Immature natural killer cell (primary cell): Measurements from ENCODE around the gene SCUBE2. TPM values are rescaled to one million over a fixed set of nuclear protein-coding genes. Genes with fewer than 3 reads are reported as not detected.
A peak's percentile ranks its signal among the peaks of the same experiment; 100 is the strongest.
"Not testable (repeated sequence)": the region's sequence is repeated elsewhere in the genome, so short reads cannot be mapped to it uniquely, and the experiment has no call there.

ENCODE experiments used
- DNase-seq, 3 donors: peaks; one replicate each; pipeline ENCODE4 v3.0.0; 2022; ENCODE audit warnings: mixed read lengths in 1 of 3
- H3K27ac Mint-ChIP-seq, 6 donors: one replicate each; pipeline ENCODE4 v1.8.0; 2020; ENCODE audit warnings: mixed read lengths in 6 of 6, mild to moderate bottlenecking in 5 of 6, inconsistent platforms in 4 of 6, moderate library complexity in 3 of 6
- H3K27me3 Mint-ChIP-seq, 3 donors: one replicate each; pipeline ENCODE4 v1.8.0; 2020 to 2021; ENCODE audit warnings: low read depth in 3 of 3, mild to moderate bottlenecking in 3 of 3, mixed read lengths in 3 of 3, moderate library complexity in 3 of 3, inconsistent platforms in 1 of 3
- H3K36me3 Mint-ChIP-seq, 3 donors: one replicate each; pipeline ENCODE4 v1.8.0; 2020; ENCODE audit warnings: mixed read lengths in 3 of 3, inconsistent platforms in 2 of 3, mild to moderate bottlenecking in 2 of 3
- H3K4me1 Mint-ChIP-seq, 2 donors: one replicate each; pipeline ENCODE4 v1.8.0; 2020; ENCODE audit warnings: inconsistent platforms in 2 of 2, mild to moderate bottlenecking in 2 of 2, mixed read lengths in 2 of 2, moderate library complexity in 1 of 2
- H3K4me3 Mint-ChIP-seq, 5 donors: one replicate each; pipeline ENCODE4 v1.8.0; 2020; ENCODE audit warnings: mild to moderate bottlenecking in 5 of 5, mixed read lengths in 5 of 5, inconsistent platforms in 3 of 5, moderate library complexity in 3 of 5
- H3K9me3 Mint-ChIP-seq, 6 donors: one replicate each; pipeline ENCODE4 v1.8.0; 2020; ENCODE audit warnings: mild to moderate bottlenecking in 6 of 6, mixed read lengths in 6 of 6, inconsistent platforms in 4 of 6, moderate library complexity in 3 of 6
- polyA plus RNA-seq, 3 donors: library from polyadenylated mRNA; unstranded; fragments of 300-500 nt; fragmentation: Illumina TruSeq; gene quantifications; one replicate each; pipeline ENCODE4 v1.2.3, GENCODE V29; 2021

The SCUBE2 gene
- polyA plus RNA-seq, 3 donors from 2014 or later, result not detected

- no peak for DNase-seq
- Mint-ChIP-seq H3K4me3 (no peak overlapping the region), H3K36me3 (no peaks in the 10 kb centered on the region)
These were observed 78.0 kb downstream of the SCUBE2 start for GRCh38 chr11:9013373-9013772.

DNA sequence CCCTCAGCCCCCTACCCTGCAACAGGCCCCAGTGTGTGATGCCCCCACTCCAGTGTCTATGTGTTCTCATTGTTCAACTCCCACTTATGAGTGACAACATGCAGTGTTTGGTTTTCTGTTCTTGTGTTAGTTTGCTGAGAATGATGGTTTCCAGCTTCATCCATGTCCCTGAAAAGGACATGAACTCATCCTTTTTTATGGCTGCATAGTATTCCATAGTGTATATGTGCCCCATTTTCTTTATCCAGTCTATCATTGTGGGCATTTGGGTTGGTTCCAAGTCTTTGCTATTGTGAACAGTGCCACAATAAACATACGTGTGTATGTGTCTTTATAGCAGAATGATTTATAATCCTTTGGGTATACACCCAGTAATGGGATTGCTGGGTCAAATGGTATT is 81.9 kb downstream of the SCUBE2 start:
- peaks cover 5 to 10% of the 10 kb centered on the region in 2 donors for H3K4me1 Mint-ChIP-seq
- H3K9me3 Mint-ChIP-seq, DNase-seq, H3K36me3 Mint-ChIP-seq, H3K27ac Mint-ChIP-seq, H3K4me3 Mint-ChIP-seq: not testable (repeated sequence)
- peaks cover 4 to 10% (median 6%) of the 10 kb centered on the region in 3 donors for H3K27me3 Mint-ChIP-seq

More at GRCh38 chr11:9013373-9013772, 78.0 kb downstream of the SCUBE2 start:
- Mint-ChIP-seq H3K9me3 (no peaks in the 10 kb centered on the region), H3K27me3 (peaks cover 0 to 6% (median 1%) of the 10 kb centered on the region in 3 donors), H3K27ac (no peak overlapping the region), H3K4me1 (no peaks in the 10 kb centered on the region)

- Mint-ChIP-seq H3K27me3 (peaks cover 4 to 10% (median 6%) of the 10 kb centered on the region in 3 donors), H3K36me3 (no peaks in the 10 kb centered on the region), H3K27ac (no peak overlapping the region), H3K9me3 (peaks cover 0 to 4% (median 0%) of the 10 kb centered on the region in 6 donors), H3K4me1 (peaks cover 5 to 10% of the 10 kb centered on the region in 2 donors), H3K4me3 (no peak overlapping the region)
- DNase-seq, result no peak
These were observed 82.7 kb downstream of the SCUBE2 start for GRCh38 chr11:9008661-9009060.

GRCh38 chr11:9008011-9008550 is 83.3 kb downstream of the SCUBE2 start:
- no peak overlapping the region for H3K27ac Mint-ChIP-seq
- peaks cover 8 to 15% of the 10 kb centered on the region in 2 donors for H3K4me1 Mint-ChIP-seq
- peaks cover 2 to 15% (median 8%) of the 10 kb centered on the region in 3 donors for H3K27me3 Mint-ChIP-seq
- no peaks in the 10 kb centered on the region for H3K36me3 Mint-ChIP-seq
- no peak for DNase-seq
- peaks cover 0 to 4% (median 0%) of the 10 kb centered on the region in 6 donors for H3K9me3 Mint-ChIP-seq
- no peak overlapping the region for H3K4me3 Mint-ChIP-seq

DNA sequence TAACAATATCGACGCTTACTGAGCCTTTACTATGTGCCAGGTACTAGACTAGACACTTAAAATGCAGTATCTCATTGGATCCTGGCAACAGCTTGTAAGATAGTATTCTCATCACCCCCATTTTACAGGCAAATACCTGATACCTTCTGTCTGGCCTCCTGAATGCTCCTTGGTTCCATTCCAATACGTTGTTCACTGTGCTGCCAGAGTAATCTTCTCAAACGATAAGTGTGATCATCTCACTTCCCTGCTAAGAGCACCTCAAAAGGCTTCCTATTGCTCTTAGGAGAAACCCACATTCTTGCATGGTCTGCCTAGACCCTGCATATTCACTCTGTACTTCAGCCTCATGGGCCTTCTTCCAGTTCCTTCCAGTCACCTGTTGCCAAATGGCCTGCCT is 86.3 kb downstream of the SCUBE2 start:
- Mint-ChIP-seq H3K9me3 (peaks cover 0 to 4% (median 0%) of the 10 kb centered on the region in 6 donors), H3K4me1 (peaks cover 14 to 27% of the 10 kb centered on the region in 2 donors), H3K27ac (peak overlapping the region in 3 of 6 donors; percentile 0 to 38 (median 4)), H3K4me3 (peak overlapping the region; percentile 65 to 82 (median 68)), H3K27me3 (peaks cover 7 to 28% (median 23%) of the 10 kb centered on the region in 3 donors), H3K36me3 (no peaks in the 10 kb centered on the region)
- DNase-seq, result no peak

DNA sequence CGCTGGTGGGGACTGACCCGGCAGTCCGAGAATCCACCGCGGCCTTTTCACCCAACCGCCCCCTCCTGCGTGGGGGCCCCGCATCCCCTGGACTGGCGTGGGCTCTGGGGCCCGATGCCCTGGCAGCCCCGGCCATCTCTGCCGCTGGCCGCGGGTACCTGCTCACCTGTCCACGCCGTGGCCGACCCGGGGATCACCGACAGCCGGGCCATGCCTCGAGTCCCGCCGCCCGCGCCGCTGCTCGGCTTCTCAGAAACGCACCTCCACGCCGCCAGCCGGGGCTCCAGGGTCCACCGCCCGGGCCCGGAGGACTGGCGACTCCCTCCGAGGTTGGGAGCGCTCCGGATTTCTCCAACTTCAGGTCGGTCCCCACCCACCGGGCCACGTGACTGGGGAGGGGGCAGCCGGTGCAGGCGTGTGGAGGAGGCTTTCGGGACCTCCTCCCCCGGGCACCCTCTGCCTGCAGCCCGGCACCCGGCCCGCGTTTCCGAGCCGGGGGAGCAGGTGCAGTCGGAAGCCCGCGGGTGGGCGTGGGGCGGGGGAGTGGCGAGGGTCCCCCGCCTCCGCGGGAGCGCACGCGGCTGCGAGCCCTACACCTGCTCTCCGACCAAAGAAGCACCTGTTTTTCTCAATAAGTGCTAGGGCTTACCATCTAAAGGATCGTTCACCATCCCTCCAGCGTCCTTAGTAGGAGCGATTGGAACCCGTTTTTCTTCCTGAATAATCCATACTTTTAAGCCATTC is 87.0 kb downstream of the SCUBE2 start:
- Mint-ChIP-seq H3K36me3 (no peaks in the 10 kb centered on the region), H3K9me3 (peaks cover 0 to 4% (median 0%) of the 10 kb centered on the region in 6 donors), H3K27ac (peak overlapping the region in 1 of 6 donors; percentile 4), H3K4me3 (peak overlapping the region; percentile 65 to 82 (median 68)), H3K4me1 (peaks cover 14 to 27% of the 10 kb centered on the region in 2 donors), H3K27me3 (peaks cover 7 to 28% (median 25%) of the 10 kb centered on the region in 3 donors)
- DNase-seq, result no peak

GRCh38 chr11:9003573-9004182 is 87.7 kb downstream of the SCUBE2 start, which contains the start of gene NRIP3:
Gene NRIP3, minus strand, starts transcription at chr11:9004001. Its CDS starts 66 bp downstream, at chr11:9003935.
- H3K27me3 Mint-ChIP-seq, result peaks cover 8 to 31% (median 25%) of the 10 kb centered on the region in 3 donors

GRCh38 chr11:9002920-9003572 is 88.4 kb downstream of the SCUBE2 start:
- H3K36me3 Mint-ChIP-seq, result no peaks in the 10 kb centered on the region
- H3K27me3 Mint-ChIP-seq, result peaks cover 8 to 33% (median 23%) of the 10 kb centered on the region in 3 donors
- peaks cover 0 to 4% (median 0%) of the 10 kb centered on the region in 6 donors for H3K9me3 Mint-ChIP-seq
- no peak for DNase-seq
- peaks cover 14 to 27% of the 10 kb centered on the region in 2 donors for H3K4me1 Mint-ChIP-seq
- H3K27ac Mint-ChIP-seq, result peak overlapping the region in 4 of 6 donors; percentile 56 to 87 (median 74)
- H3K4me3 Mint-ChIP-seq, result peak overlapping the region; percentile 80 to 89 (median 84)

More at GRCh38 chr11:9003573-9004182, 87.7 kb downstream of the SCUBE2 start, which contains the start of gene NRIP3:
- H3K27ac Mint-ChIP-seq, result peak within 1 kb of the TSS in 4 of 6 donors; percentile 56 to 87 (median 74)
- H3K4me3 Mint-ChIP-seq, result peak within 1 kb of the TSS; percentile 80 to 89 (median 84)
- no peaks in the 10 kb centered on the region for H3K36me3 Mint-ChIP-seq
- H3K4me1 Mint-ChIP-seq, result peaks cover 14 to 27% of the 10 kb centered on the region in 2 donors
- peak; percentile 78 to 79 (median 79) for DNase-seq
- H3K9me3 Mint-ChIP-seq, result peaks cover 0 to 4% (median 0%) of the 10 kb centered on the region in 6 donors

DNA sequence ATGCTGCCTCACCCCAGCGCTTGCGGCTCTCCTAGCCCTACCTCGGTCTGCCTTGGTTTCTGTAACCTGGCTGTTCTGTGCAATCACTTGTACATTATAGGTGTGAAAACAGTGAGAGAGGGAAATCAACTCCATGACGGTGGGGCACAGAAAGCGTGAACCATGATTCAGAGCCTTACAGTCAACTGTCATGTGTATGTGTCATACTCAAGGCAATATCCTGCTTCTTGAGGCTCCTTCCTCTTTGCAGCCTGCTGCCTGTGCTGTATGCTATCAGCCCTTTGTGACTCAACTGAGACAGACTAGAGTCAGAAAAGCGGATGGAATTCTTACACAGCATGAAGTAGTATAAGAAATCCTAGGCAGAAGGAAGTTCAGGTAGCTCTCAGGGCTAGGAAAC is 89.7 kb downstream of the SCUBE2 start:
- DNase-seq, result no peak
- H3K27ac Mint-ChIP-seq, result no peak overlapping the region

DNA sequence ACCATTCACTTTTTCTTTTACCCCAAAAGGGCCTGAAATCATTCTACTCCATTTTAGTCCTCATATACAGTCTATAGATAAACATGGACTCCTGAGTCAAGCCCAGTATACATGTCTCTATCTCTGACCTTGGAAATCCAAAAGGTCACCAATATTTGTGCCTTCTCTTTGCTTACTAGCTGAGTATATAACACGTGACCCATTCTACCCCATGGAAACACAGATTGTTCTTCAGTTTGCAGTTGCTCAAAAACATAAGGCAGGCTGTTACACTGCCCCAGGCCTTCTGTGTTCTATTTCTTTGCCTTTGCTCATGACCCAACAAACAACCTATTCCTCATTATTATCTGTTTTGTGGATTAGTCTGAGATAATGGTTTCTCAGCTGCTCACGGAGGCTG is 93.4 kb downstream of the SCUBE2 start:
- H3K4me3 Mint-ChIP-seq, result no peak overlapping the region
- no peaks in the 10 kb centered on the region for H3K9me3 Mint-ChIP-seq
- DNase-seq, result no peak
- no peak overlapping the region for H3K27ac Mint-ChIP-seq
- peaks cover 8 to 24% (median 8%) of the 10 kb centered on the region in 3 donors for H3K27me3 Mint-ChIP-seq
- H3K4me1 Mint-ChIP-seq, result peaks cover 5 to 11% of the 10 kb centered on the region in 2 donors
- H3K36me3 Mint-ChIP-seq, result no peaks in the 10 kb centered on the region

More for the DNA sequence above, 89.7 kb downstream of the SCUBE2 start:
- peaks cover 8 to 33% (median 23%) of the 10 kb centered on the region in 3 donors for H3K27me3 Mint-ChIP-seq
- peaks cover 14 to 27% of the 10 kb centered on the region in 2 donors for H3K4me1 Mint-ChIP-seq
- no peak overlapping the region for H3K4me3 Mint-ChIP-seq
- H3K9me3 Mint-ChIP-seq, result peaks cover 0 to 4% (median 0%) of the 10 kb centered on the region in 6 donors
- no peaks in the 10 kb centered on the region for H3K36me3 Mint-ChIP-seq

DNA sequence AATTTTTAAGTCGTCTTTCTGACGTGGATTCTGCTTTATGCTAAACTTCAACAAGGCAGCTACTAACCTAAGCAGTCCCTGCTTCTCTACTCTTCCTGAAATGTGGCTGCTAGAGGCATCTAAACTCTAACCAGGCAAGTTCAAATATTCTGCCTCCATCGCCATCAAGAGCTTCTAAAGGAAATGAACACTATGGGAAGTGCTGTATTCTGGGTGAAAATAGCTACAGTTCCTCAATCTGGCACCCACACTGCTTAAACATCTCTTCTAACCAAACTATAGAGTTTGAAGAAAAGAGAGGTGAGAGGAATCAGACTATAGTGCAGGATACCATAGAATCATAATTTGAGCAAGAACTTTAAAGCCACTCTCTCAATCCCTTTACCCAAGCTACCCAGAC is 93.9 kb downstream of the SCUBE2 start:
- no peaks in the 10 kb centered on the region for H3K36me3 Mint-ChIP-seq
- no peak for DNase-seq
- H3K27me3 Mint-ChIP-seq, result peaks cover 6 to 20% (median 7%) of the 10 kb centered on the region in 3 donors

DNA sequence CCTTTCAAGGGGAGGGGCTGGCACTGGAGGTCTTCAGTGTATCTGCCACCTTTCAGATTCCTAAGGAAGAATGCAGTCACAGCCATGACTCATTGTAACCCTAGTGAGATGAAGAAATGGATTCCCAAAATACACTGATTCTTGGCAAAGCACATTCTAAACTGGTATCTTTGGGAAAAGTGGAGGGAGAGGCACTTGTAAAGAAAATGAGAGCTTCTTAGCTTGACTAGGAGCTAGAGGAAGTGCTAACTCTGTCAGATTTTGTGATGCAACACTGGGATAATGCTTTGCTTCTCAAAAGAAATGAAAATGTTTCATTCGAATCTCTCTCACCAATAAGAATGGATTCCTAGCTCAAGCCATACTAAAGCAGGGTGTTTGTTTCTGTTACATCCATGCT is 101.9 kb downstream of the SCUBE2 start:
- no peak overlapping the region for H3K27ac Mint-ChIP-seq
- no peaks in the 10 kb centered on the region for H3K36me3 Mint-ChIP-seq
- peaks cover 0 to 5% (median 2%) of the 10 kb centered on the region in 3 donors for H3K27me3 Mint-ChIP-seq
- H3K9me3 Mint-ChIP-seq, result no peaks in the 10 kb centered on the region
- no peak overlapping the region for H3K4me3 Mint-ChIP-seq
- DNase-seq, result no peak
- no peaks in the 10 kb centered on the region for H3K4me1 Mint-ChIP-seq

More for the DNA sequence above, 93.9 kb downstream of the SCUBE2 start:
- H3K4me3 Mint-ChIP-seq, result no peak overlapping the region
- H3K4me1 Mint-ChIP-seq, result peaks cover 2 to 5% of the 10 kb centered on the region in 2 donors
- H3K27ac Mint-ChIP-seq, result no peak overlapping the region
- H3K9me3 Mint-ChIP-seq, result no peaks in the 10 kb centered on the region
